HepG2 (cell line): ENCODE results near the gene RAB3D. TPM values are rescaled to one million over a fixed set of nuclear protein-coding genes. Genes with fewer than 3 reads are reported as not detected.

ENCODE experiments used
- AFF4 ChIP-seq: sonication (generic); formaldehyde crosslinking; IDR thresholded peaks from 2 replicates; pipeline ENCODE4 v1.4.0; 2020; ENCODE audit warnings: missing genetic modification reagents
- AGO2 ChIP-seq: fragments of 200-400 bp; formaldehyde crosslinking; optimal IDR thresholded peaks from 2 replicates; pipeline ENCODE3; 2017; ENCODE audit warnings: mild to moderate bottlenecking, low read depth, low read length, moderate library complexity
- FOXJ3 ChIP-seq: sonication (generic); formaldehyde crosslinking; IDR thresholded peaks from 2 replicates; pipeline ENCODE4 v1.4.0; 2020; ENCODE audit warnings: missing genetic modification reagents, mild to moderate bottlenecking, borderline replicate concordance
- FOXO4 ChIP-seq: sonication (generic); formaldehyde crosslinking; conservative IDR thresholded peaks from 2 replicates; pipeline ENCODE4 v1.8.1; 2023; ENCODE audit warnings: missing genetic modification reagents
- HOXA5 ChIP-seq: sonication (generic); formaldehyde crosslinking; IDR thresholded peaks from 2 replicates; pipeline ENCODE4 v1.4.0; 2020; ENCODE audit warnings: missing genetic modification reagents
- JUND ChIP-seq: sonication (generic); formaldehyde crosslinking; IDR thresholded peaks from 2 replicates; pipeline ENCODE4 v1.8.0; 2022; ENCODE audit warnings: mild to moderate bottlenecking, missing genetic modification reagents
- NBN ChIP-seq: fragments of 450-650 bp; conservative IDR thresholded peaks from 2 replicates; pipeline ENCODE4 v1.6.1; 2017
- NONO ChIP-seq, 2 experiments: fragments of 450-650 bp in 1 of 2; sonication (generic) in 1 of 2; formaldehyde crosslinking in 1 of 2; IDR thresholded peaks in 1 of 2; conservative IDR thresholded peaks in 1 of 2; 2 replicates each; pipeline versions ENCODE4 v1.6.1 to v1.8.0; 2017 to 2022; ENCODE audit warnings: mild to moderate bottlenecking in 1 of 2, missing genetic modification reagents in 1 of 2, moderate library complexity in 1 of 2
- PHF20 ChIP-seq: sonication (generic); formaldehyde crosslinking; IDR thresholded peaks from 2 replicates; pipeline ENCODE4 v1.5.0; 2020; ENCODE audit warnings: mild to moderate bottlenecking, missing genetic modification reagents
- POLR2G ChIP-seq: fragments of 200-400 bp; formaldehyde crosslinking; IDR thresholded peaks from 2 replicates; pipeline ENCODE4 v1.6.1; 2018; ENCODE audit warnings: mild to moderate bottlenecking, low read depth, low read length, moderate library complexity
- PRPF4 ChIP-seq: fragments of 200-400 bp; formaldehyde crosslinking; IDR thresholded peaks from 2 replicates; pipeline ENCODE4 v1.6.1; 2016; ENCODE audit warnings: low read length, low read depth; ENCODE audit not compliant: poor library complexity, severe bottlenecking
- SRSF9 ChIP-seq: fragments of 200-400 bp; formaldehyde crosslinking; IDR thresholded peaks from 2 replicates; pipeline ENCODE4 v1.6.1; 2018; ENCODE audit warnings: borderline replicate concordance, mild to moderate bottlenecking, low read depth, low read length; ENCODE audit not compliant: insufficient read depth, poor library complexity, severe bottlenecking
- TARDBP ChIP-seq: sonication (generic); formaldehyde crosslinking; IDR thresholded peaks from 2 replicates; pipeline ENCODE4 v1.8.0; 2022; ENCODE audit warnings: mild to moderate bottlenecking, missing genetic modification reagents
- ZFP62 ChIP-seq: sonication (generic); formaldehyde crosslinking; IDR thresholded peaks from 2 replicates; pipeline ENCODE4 v1.4.0; 2020; ENCODE audit warnings: missing genetic modification reagents
- ZFX ChIP-seq: sonication (generic); formaldehyde crosslinking; IDR thresholded peaks from 2 replicates; pipeline ENCODE4 v1.4.0; 2020; ENCODE audit warnings: mild to moderate bottlenecking, low read depth, missing genetic modification reagents, moderate library complexity
- ZNF17 ChIP-seq: sonication (generic); formaldehyde crosslinking; IDR thresholded peaks from 2 replicates; pipeline ENCODE4 v1.5.0; 2020; ENCODE audit warnings: mild to moderate bottlenecking, missing genetic modification reagents
- ZNF33B ChIP-seq: sonication (generic); formaldehyde crosslinking; IDR thresholded peaks from 2 replicates; pipeline ENCODE4 v1.5.1; 2020; ENCODE audit warnings: mild to moderate bottlenecking, missing genetic modification reagents
- ZNF451 ChIP-seq: sonication (generic); formaldehyde crosslinking; IDR thresholded peaks from 2 replicates; pipeline ENCODE4 v1.5.0; 2020; ENCODE audit warnings: mild to moderate bottlenecking, missing genetic modification reagents
- ZNF562 ChIP-seq: sonication (generic); formaldehyde crosslinking; IDR thresholded peaks from 2 replicates; pipeline ENCODE4 v1.8.0; 2022; ENCODE audit warnings: missing genetic modification reagents, borderline replicate concordance
- ZNF569 ChIP-seq: sonication (generic); formaldehyde crosslinking; IDR thresholded peaks from 2 replicates; pipeline ENCODE4 v1.5.0; 2020; ENCODE audit warnings: mild to moderate bottlenecking, missing genetic modification reagents, moderate library complexity, borderline replicate concordance
- ZNF614 ChIP-seq: IDR thresholded peaks from 2 replicates; pipeline ENCODE4 v1.6.1; 2018; ENCODE audit warnings: missing biosample characterization, missing genetic modification reagents, inconsistent platforms, borderline replicate concordance
- ZNF639 ChIP-seq: conservative IDR thresholded peaks from 2 replicates; pipeline ENCODE4 v1.6.1; 2018; ENCODE audit warnings: missing genetic modification reagents
- ZNF768 ChIP-seq: sonication (generic); formaldehyde crosslinking; IDR thresholded peaks from 2 replicates; pipeline ENCODE4 v1.4.0; 2020; ENCODE audit warnings: missing genetic modification reagents
- ZNF792 ChIP-seq: IDR thresholded peaks from 2 replicates; pipeline ENCODE4 v1.6.1; 2016
- ZNF878 ChIP-seq: sonication (generic); formaldehyde crosslinking; IDR thresholded peaks from 2 replicates; pipeline ENCODE4 v1.8.1; 2023; ENCODE audit warnings: mild to moderate bottlenecking, missing genetic modification reagents, moderate library complexity
- polyA plus RNA-seq, 8 experiments: library from polyadenylated mRNA; depleted of rRNA in 3 of 8; stranded (reverse) in 7 of 8; unstranded in 1 of 8; fragments of >200 nt; fragmentation: Illumina TruSeq in 4 of 8; extraction: Trizol in 4 of 8; gene quantifications; 2 replicates each; pipeline versions ENCODE4 v1.2.1 to v1.2.3, GENCODE V29; 2011 to 2016; ENCODE audit warnings: low read depth in 4 of 8, missing spikeins in 1 of 8, mixed read lengths in 1 of 8; ENCODE audit not compliant: insufficient read depth in 1 of 8
- total RNA-seq, 5 experiments: library from RNA; depleted of rRNA; stranded (reverse); fragments of >200 nt; fragmentation: Illumina TruSeq; extraction: Trizol; gene quantifications; 2 replicates each; pipeline ENCODE4 v1.2.3, GENCODE V29; 2016; ENCODE audit warnings: low read depth in 1 of 5

Gene RAB3D
- total and polyA plus RNA-seq, 2 of the 13 experiments (the other 11 are each of a cell fraction or from before 2014, with no cell fraction given) = 2.0 to 16.1 TPM

GRCh38 chr19:11382898-11383705, 43.6 kb upstream of the RAB3D start (continued):
- TF ChIP-seq AFF4 (CRISPR knock-in tag) (no peak), TARDBP (CRISPR knock-in tag) (no peak), ZNF569 (CRISPR knock-in tag) (no peak), ZFP62 (no peak), HOXA5 (CRISPR knock-in tag) (no peak), NONO (IDR thresholded peaks at IDR 0.05) (no peak), NONO (CRISPR knock-in tag; conservative IDR thresholded peaks at IDR 0.05) (peak; percentile 52), ZNF17 (CRISPR knock-in tag) (no peak), ZFX (CRISPR knock-in tag) (peak; percentile 64), ZNF562 (no peak), PRPF4 (no peak), ZNF33B (CRISPR knock-in tag) (no peak), JUND (CRISPR knock-in tag) (no peak), SRSF9 (no peak), ZNF792 (no peak), POLR2G (no peak), FOXO4 (no peak), ZNF768 (CRISPR knock-in tag) (0 out of 2 replicates have a peak, but pooled peaks have one; percentile 21), FOXJ3 (CRISPR knock-in tag) (no peak), ZNF878 (CRISPR knock-in tag) (no peak), ZNF614 (no peak), ZNF451 (CRISPR knock-in tag) (no peak; the same call in 1 of the 2 replicates), ZNF639 (CRISPR knock-in tag) (peak; percentile 65; the same call in 1 of the 2 replicates), PHF20 (CRISPR knock-in tag) (no peak), AGO2 (no peak), NBN (no peak)
